ACHN (cell line): ENCODE data around the gene GLUL.
"Not testable (repeated sequence)": the region's sequence is repeated elsewhere in the genome, so short reads cannot be mapped to it uniquely, and the experiment has no call there.

ENCODE experiments used
- DNase-seq: peaks from one replicate; pipeline ENCODE4 v3.0.0-alpha.2; 2015
- in situ Hi-C: cut with HindIII; loops from 2 replicates; pipeline ENCODE4 v1.10.0; 2017; ENCODE audit warnings: low sequenced_read_pairs, low pct_ligation_motif_present, low pct_unique_long_range_greater_than_20kb

The GLUL gene

DNA sequence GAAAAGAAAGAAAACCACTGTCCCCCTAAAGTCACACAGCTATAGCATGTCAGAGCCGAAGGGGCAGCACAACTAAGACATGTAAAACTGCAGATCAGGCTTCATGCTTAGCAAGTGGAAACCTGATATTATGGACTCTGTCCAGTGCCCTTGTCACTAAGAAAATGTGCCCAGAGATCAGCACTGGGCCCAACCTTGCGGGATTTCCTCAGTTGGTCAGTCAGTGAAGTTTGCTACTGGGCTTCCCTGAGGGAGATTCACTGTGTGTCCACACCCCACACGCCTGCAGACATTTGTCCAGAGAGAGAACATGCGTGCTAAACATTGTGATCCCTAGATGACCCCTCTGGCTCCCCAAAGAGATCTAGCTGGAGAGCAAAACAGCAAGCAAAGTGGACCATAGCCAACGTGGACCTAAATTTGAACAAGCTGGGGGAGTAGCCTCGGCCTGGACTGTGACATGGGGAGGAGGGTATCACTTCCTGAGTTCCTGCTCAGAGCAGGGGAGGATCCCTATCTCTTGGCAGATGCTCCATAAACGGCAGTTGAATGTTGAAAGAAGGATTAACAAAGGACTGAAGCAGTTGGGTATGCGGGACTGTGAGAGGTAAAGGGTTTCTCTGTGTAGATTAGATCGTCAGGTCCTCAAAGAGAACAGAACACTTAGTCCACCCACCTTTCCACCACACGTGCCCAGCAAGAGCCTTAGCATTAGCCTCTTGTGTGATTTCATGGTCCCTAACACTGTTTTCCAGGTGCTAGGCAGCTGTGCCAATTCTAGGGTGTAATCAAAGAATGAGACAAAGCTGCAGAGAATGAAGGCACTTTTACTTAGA is 53.6 kb downstream of the GLUL start:
- DNase-seq, result no peak
- in situ Hi-C loops, result no loop called here

DNA sequence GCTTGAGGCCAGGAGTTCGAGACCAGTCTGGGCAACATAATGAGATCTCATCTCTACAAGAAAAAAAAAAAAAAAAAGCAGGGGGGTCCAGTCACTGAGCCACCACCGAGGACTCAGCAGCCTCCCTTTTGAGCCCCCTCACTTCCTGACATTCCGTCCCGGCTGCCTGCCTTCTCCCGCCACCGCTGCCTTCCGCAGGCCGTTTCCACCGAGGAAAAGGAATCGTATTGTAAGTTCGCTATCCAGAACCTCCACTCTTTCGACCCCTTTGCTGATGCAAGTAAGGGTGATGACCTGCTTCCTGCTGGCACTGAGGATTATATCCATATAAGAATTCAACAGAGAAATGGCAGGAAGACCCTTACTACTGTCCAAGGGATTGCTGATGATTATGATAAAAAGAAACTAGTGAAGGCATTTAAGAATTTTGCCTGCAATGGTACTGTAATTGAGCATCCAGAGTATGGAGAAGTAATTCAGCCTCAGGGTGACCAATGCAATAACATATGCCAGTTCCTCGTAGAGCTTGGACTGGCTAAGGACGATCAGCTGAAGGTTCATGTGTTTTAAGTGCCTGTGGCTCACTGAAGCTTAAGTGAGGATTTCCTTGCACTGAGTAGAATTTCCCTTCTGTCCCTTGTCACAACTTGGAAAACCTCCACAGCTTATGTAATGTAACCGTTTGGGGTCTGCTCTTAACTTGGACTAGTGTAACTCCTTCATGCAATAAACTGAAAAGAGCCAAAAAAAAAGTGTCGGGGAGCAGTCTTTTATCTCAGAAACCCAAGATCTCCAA is 55.6 kb downstream of the GLUL start:
- no peak for DNase-seq
- in situ Hi-C loops, result no loop called here

DNA sequence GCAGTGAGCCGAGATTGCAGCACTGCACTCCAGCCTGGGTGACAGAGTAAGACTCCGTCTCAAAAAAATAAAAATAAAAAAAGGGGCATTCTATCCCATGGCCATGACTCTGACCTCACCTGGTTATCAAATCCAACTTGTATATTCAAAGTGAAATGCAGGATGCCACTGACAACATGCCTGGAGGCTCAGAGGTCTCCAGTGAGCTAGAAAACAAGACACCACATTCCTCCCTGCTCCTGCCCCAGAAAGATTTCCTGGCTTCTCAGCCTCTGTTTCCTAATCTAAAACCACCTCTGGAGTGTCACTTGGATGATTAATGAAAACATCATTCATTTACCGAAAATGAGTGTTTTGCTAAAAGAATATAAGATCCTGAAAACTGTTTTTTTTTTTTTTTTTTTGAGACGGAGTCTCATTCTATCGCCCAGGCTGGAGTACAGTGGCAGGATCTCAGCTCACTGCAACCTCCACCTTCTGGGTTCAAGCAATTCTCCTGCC is 58.5 kb downstream of the GLUL start:
- in situ Hi-C loops, DNase-seq: not testable (repeated sequence)

DNA sequence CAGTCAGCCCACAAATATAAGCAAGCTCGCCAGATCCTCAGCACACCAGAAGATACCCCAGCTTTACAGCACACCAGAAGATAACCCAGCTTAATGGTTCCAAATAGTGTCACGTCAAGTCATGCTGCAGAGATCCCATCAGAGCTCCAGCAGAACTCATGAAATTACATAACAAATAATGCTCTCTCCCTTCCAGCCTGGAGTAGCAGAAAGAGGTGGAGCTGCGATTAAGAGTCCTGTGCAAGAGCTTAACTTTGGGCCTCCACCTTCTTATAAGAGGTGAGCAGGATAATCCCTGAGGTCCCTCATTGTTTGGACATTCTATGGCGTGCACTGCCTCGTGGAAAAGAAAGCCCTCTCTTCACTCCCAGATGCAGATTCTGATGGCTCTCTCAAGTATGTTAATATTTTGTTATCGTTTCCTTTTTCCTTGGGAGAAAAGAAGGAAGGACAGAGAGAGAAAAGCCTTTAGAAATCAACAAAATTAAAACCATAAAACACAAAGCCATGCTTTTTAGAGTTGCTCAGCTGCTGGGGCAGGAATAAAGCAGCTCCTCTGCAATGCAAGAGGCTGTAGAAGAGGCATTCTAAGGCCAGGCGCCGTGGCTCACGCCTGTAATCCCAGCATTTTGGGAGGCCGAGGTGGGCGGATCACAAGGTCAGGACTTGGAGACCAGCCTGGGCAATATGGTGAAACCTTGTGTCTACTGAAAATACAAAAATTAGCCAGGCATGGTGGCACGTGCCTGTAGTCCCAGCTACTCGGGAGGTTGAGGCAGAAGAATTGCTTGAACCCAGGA is 59.1 kb downstream of the GLUL start:
- in situ Hi-C loops, result no loop called here
- no peak for DNase-seq
